Measurements from ENCODE around the gene EGR1. TPM values are rescaled to one million over a fixed set of nuclear protein-coding genes. Genes with fewer than 3 reads are reported as not detected.
A peak's percentile ranks its signal among the peaks of the same experiment; 100 is the strongest.

EGR1 gene
- total RNA-seq, 1 donor from 2014 or later: 25.1 TPM

- DNase-seq (ENCODE audit: low spot score): no peak
- Histone ChIP-seq H3K27me3 (peaks cover 31% of the 10 kb centered on the region), H3K9me3 (ENCODE audit: low read depth) (no peaks in the 10 kb centered on the region), H2AFZ (replicated peaks) (peak overlapping the region; percentile 42), H3K36me3 (no peaks in the 10 kb centered on the region), H3K4me1 (peaks cover 31% of the 10 kb centered on the region), H3K27ac (no peak overlapping the region), H3K4me2 (no peak overlapping the region), H4K20me1 (ENCODE audit: low read depth) (no peaks in the 10 kb centered on the region), H3K9ac (no peak overlapping the region), H3K4me3 (no peak overlapping the region), H3F3A (ENCODE audit: low read depth) (peaks cover 40% of the 10 kb centered on the region), H3K79me2 (ENCODE audit: low read depth) (no peaks in the 10 kb centered on the region)
- Mint-ChIP-seq H3K4me1 (peaks cover 49% of the 10 kb centered on the region), H3K9me3 (no peaks in the 10 kb centered on the region), H3K27ac (no peak overlapping the region), H3K4me3 (no peak overlapping the region), H3K36me3 (no peaks in the 10 kb centered on the region), H3K27me3 (ENCODE audit: insufficient read depth, low read depth) (peaks cover 15% of the 10 kb centered on the region)
- TF ChIP-seq EZH2phosphoT487 (IDR thresholded peaks at IDR 0.05): no peak
- TF ChIP-seq CTCF (IDR thresholded peaks at IDR 0.05): no peak
- TF ChIP-seq EZH2 (IDR thresholded peaks at IDR 0.05): no peak
Measured at GRCh38 chr5:138489683-138490061, 24.4 kb downstream of the EGR1 start.

- Histone ChIP-seq H3K4me1 (peaks cover 31% of the 10 kb centered on the region), H3K9me3 (ENCODE audit: low read depth) (no peaks in the 10 kb centered on the region), H3K4me2 (peak overlapping the region; percentile 85), H3K27ac (no peak overlapping the region), H2AFZ (replicated peaks) (no peak overlapping the region), H3K4me3 (no peak overlapping the region), H3K79me2 (ENCODE audit: low read depth) (no peaks in the 10 kb centered on the region), H4K20me1 (ENCODE audit: low read depth) (no peaks in the 10 kb centered on the region), H3K36me3 (no peaks in the 10 kb centered on the region), H3F3A (ENCODE audit: low read depth) (peaks cover 40% of the 10 kb centered on the region), H3K27me3 (peaks cover 31% of the 10 kb centered on the region), H3K9ac (no peak overlapping the region)
- peaks cover 49% of the 10 kb centered on the region for H3K4me1 Mint-ChIP-seq
- H3K9me3 Mint-ChIP-seq: no peaks in the 10 kb centered on the region
- TF ChIP-seq EZH2 (IDR thresholded peaks at IDR 0.05) (no peak), CTCF (IDR thresholded peaks at IDR 0.05) (no peak), EZH2phosphoT487 (IDR thresholded peaks at IDR 0.05) (no peak)
- DNase-seq (ENCODE audit: low spot score): no peak
- peaks cover 15% of the 10 kb centered on the region for H3K27me3 Mint-ChIP-seq (ENCODE audit: insufficient read depth, low read depth)
- H3K27ac Mint-ChIP-seq: peak overlapping the region; percentile 18
- no peaks in the 10 kb centered on the region for H3K36me3 Mint-ChIP-seq
- H3K4me3 Mint-ChIP-seq: peak overlapping the region; percentile 82
Measured at GRCh38 chr5:138490648-138491283, 25.5 kb downstream of the EGR1 start.

- no peak for TF ChIP-seq EZH2phosphoT487 (IDR thresholded peaks at IDR 0.05)
- no peak for TF ChIP-seq CTCF (IDR thresholded peaks at IDR 0.05)
- TF ChIP-seq EZH2 (IDR thresholded peaks at IDR 0.05): no peak
- Histone ChIP-seq H2AFZ (replicated peaks) (peak overlapping the region; percentile 22), H3F3A (ENCODE audit: low read depth) (peaks cover 40% of the 10 kb centered on the region), H3K9ac (no peak overlapping the region), H3K36me3 (no peaks in the 10 kb centered on the region), H3K79me2 (ENCODE audit: low read depth) (no peaks in the 10 kb centered on the region), H3K4me1 (peaks cover 31% of the 10 kb centered on the region), H3K4me2 (peak overlapping the region; percentile 85), H3K9me3 (ENCODE audit: low read depth) (no peaks in the 10 kb centered on the region), H3K27ac (no peak overlapping the region), H3K27me3 (peaks cover 31% of the 10 kb centered on the region), H4K20me1 (ENCODE audit: low read depth) (no peaks in the 10 kb centered on the region), H3K4me3 (peak overlapping the region; percentile 55)
- Mint-ChIP-seq H3K36me3 (no peaks in the 10 kb centered on the region), H3K4me3 (peak overlapping the region; percentile 82), H3K9me3 (no peaks in the 10 kb centered on the region), H3K27me3 (ENCODE audit: insufficient read depth, low read depth) (peaks cover 15% of the 10 kb centered on the region), H3K4me1 (peaks cover 49% of the 10 kb centered on the region), H3K27ac (peak overlapping the region; percentile 18)
- no peak for DNase-seq (ENCODE audit: low spot score)
Measured at GRCh38 chr5:138491284-138491648, 26.0 kb downstream of the EGR1 start.
